GM19324 (cell line): ENCODE results near the gene ABCC3.

Experiments
- ATAC-seq: cut with Tn5 transposase; IDR thresholded peaks from one replicate; pipeline ENCODE4 v1.9.1; 2021; ENCODE audit warnings: mild to moderate bottlenecking, moderate library complexity; ENCODE audit not compliant: unreplicated experiment, low FRiP score

Gene ABCC3

DNA sequence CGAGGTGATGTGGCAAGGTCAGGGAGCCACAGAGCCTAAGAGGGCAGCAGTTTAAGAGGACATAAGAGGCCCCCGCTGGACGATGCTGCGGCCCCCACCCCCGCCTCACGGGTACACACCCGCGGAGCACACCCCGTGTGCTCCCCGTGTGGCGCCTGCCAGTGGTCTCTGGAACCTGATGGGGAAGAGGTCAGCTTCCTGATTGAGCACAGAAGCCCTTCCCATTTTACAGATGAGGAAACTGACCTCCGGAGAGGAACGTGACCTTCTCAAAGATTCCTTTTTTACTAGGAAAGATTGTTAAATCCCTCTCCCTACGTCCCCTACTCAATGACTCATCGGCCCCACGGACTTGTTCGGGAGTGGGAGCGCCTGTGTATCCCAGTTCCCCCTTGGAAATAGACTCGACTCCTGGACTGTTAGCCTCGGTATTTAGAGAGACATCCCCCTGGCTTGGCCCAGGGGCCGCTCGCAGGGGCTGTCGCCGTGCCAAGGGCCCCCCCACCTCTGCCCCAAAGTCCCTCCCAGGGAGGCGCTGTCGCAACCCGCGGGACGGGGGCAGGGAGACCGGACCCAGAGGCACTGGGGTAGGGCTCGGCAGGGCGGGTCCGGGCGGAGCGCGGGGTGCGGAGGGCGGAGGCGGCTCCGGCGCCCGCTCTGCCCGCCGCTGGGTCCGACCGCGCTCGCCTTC lies at the start of gene ABCC3:
TSS of gene ABCC3 (plus strand) at position 658 of the 691 bp plus-strand sequence. CDS start 56 bp downstream, outside the sequence.
- ATAC-seq = no peak

DNA sequence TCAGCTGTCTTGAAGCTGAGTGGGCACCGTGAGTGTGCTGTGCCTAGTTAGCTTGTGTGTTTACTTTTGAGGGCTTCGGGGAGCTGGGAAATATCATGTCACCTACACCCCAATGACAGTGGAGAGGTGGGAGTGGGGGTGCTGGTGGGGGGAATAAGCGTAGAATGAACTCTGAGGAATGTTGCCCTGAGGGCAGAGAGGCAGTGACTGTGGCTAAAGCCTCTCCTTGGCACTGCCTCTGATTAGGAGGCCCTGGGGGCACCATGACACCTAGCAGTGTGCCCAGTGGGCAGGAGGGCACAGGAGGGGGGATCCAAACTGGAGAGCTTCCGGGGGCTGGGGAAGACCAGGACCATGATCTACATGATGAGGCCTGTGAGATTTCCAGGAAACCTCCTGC lies 49.3 kb upstream of the ABCC3 start:
- no peak for ATAC-seq

GRCh38 chr17:50585891-50586290 lies 48.8 kb upstream of the ABCC3 start:
- ATAC-seq = no peak

- no peak for ATAC-seq
Observed at GRCh38 chr17:50586421-50587247, 48.0 kb upstream of the ABCC3 start.

- no peak for ATAC-seq
Observed at GRCh38 chr17:50587571-50587970, 47.1 kb upstream of the ABCC3 start.

GRCh38 chr17:50588391-50589049 lies 46.2 kb upstream of the ABCC3 start:
- no peak for ATAC-seq

GRCh38 chr17:50589095-50589705 lies 45.5 kb upstream of the ABCC3 start:
- ATAC-seq = no peak

GRCh38 chr17:50590946-50591737 lies 43.5 kb upstream of the ABCC3 start:
- ATAC-seq = no peak

DNA sequence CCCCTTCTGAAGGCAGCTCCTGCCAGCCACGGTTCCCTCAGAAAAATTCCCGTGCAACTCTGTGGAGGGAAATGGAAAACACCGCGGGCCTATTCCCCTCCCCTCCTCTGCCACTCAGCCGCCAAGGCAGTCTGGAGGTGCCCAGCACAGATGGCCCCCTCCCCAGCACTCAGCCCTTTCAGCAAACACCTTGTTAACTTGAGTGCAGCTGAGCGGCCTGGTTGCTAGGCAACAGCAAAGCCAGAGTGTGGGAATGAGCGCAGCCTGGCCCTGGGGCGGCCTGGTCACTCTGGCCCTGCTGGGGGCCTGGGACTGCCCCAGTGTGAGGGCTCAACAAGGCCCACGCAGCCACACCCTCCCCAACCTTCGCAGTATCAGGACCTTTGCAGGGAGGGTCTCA lies 41.4 kb upstream of the ABCC3 start:
- no peak for ATAC-seq

- no peak for ATAC-seq
Observed at GRCh38 chr17:50594128-50594823, 40.4 kb upstream of the ABCC3 start.

DNA sequence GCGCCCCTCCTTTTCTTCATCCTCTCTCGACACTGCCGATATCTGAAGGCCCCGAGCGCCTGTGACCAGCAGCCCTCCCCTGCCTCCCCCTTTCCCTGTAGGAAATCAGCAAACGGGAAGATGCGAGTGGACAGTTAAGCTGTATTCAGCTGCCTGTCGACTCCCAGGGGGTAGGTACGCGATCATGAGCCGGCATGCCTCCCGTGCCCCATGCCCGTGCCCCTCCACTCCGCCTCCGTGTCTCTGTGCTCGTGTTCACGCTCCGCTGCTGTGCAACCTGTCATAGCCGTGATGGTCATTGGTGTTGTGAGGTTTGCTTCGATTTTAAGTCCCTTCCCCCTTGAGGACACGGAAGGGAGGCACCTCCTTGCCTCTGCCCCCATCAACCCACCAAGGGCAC lies 39.8 kb upstream of the ABCC3 start:
- no peak for ATAC-seq

DNA sequence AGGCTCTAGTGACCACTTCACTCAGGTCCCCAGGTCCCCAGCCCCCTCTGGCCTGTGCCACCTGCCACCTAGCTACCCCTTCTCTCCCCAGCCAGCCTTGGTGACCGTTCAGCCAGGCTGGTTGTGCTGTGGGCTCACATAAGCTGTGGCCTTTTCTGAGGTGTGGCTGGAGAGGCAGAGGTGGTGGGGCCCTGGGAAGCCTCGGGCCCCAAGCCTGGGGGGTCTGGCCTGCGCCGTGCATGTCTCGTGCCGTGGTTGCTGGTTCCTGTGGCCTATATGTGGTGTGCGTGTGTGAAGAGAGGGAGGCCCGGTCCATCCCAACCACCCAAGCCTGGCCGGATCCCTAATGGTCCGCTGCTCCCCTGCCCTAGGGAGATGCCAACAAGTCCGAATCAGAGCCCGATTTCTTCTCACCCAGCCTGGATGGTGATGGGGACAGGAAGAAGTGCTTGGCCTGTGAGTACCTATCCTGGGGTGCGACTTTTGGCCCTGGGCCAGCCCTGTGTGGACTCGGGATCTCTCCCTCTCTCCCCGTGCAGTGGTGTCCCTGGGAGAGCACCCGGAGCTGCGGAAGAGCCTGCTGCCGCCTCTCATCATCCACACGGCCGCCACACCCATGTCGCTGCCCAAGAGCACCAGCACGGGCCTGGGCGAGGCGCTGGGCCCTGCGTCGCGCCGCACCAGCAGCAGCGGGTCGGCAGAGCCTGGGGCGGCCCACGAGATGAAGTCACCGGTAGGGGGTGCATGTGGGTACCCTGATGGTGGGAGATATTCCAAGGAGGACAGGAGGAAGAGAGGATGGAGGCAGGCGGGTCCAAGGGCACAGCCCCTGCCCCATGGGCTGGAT lies 38.3 kb upstream of the ABCC3 start:
- ATAC-seq = no peak

DNA sequence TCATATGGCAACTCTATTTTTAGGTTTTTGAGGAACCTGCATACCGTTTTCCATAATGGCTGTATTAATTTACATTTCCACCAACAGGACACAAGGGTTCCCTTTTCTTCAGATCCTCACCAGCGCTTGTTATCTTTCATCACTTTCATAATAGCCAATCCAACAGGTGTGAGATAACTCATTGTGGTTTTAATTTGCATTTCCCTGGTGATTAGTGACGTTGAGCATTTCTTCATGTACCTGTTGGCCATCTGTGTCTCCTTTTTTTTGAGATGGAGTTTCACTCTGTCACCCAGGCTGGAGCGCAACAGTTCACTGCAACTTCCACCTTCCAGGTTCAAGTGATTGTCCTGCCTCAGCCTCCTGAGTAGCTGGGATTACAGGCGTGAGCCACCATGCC lies 36.2 kb upstream of the ABCC3 start:
- ATAC-seq = no peak

GRCh38 chr17:50599606-50600005 lies 35.1 kb upstream of the ABCC3 start:
- ATAC-seq = no peak

- ATAC-seq = no peak
Observed at GRCh38 chr17:50601823-50602375, 32.8 kb upstream of the ABCC3 start.

DNA sequence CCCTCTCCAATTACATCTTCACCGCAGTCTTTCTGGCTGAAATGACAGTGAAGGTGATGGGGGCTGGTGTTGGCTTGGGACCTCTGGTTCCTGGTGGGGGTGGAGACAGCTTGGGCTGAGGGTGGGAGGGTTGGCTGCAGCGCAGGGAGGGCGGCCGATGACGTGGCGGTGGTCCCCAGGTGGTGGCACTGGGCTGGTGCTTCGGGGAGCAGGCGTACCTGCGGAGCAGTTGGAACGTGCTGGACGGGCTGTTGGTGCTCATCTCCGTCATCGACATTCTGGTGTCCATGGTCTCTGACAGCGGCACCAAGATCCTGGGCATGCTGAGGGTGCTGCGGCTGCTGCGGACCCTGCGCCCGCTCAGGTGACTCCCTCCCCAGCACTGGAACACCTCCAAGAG lies 31.8 kb upstream of the ABCC3 start:
- ATAC-seq = no peak

GRCh38 chr17:50603340-50603739 lies 31.3 kb upstream of the ABCC3 start:
- ATAC-seq = no peak

DNA sequence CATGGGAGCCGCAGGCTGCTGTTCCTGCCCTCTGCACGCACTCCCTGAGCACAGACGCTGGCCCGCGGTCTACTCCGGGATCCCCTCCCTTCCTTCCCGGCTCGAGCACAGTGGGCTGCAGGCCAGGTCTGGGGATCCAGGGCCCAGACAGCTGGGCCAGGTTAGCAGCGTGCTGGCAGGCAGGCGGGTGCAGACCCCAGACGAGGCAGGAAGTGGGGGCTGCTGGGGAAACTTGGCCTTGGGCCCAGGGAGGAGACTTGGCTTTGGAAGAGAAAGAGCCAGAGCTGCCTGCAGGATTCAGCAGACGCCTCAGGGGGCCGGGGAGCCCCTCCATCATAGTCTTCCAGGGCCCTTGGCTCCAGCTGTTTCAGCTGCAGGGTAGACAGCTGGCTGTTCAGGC lies 30.2 kb upstream of the ABCC3 start:
- ATAC-seq = no peak
